Uterus (tissue), 4 donors: Measurements from ENCODE around the gene TCTN3. TPM values are rescaled to one million over a fixed set of nuclear protein-coding genes. Genes with fewer than 3 reads are reported as not detected.

Experiments
- DNase-seq, 2 donors: peaks; one replicate each; pipeline ENCODE4 v3.0.0-alpha.2; 2019 to 2020
- H3K27ac ChIP-seq, 2 donors: fragments of 200-600 bp; sonication (generic); 1 replicate in 1 of 2; 2 replicates in 1 of 2; pipeline ENCODE4 v1.5.1; 2016 to 2018
- H3K27me3 ChIP-seq, 2 donors: fragments of 200-600 bp; sonication (generic); one replicate each; pipeline ENCODE4 v1.5.1; 2018 to 2019; ENCODE audit warnings: control low read depth in 1 of 2
- H3K36me3 ChIP-seq, 2 donors: fragments of 200-600 bp; sonication (generic); one replicate each; pipeline ENCODE4 v1.5.1; 2019; ENCODE audit warnings: control low read depth in 1 of 2
- H3K4me1 ChIP-seq, 2 donors: fragments of 200-600 bp; sonication (generic); one replicate each; pipeline ENCODE4 v1.5.1; 2018 to 2019; ENCODE audit warnings: control low read depth in 1 of 2
- H3K4me3 ChIP-seq, 2 donors: fragments of 200-600 bp; sonication (generic); 1 replicate in 1 of 2; 2 replicates in 1 of 2; pipeline ENCODE4 v1.5.1; 2018 to 2019; ENCODE audit warnings: mild to moderate bottlenecking in 1 of 2
- H3K9me3 ChIP-seq, 2 donors: fragments of 200-600 bp; sonication (generic); one replicate each; pipeline ENCODE4 v1.5.1; 2019; ENCODE audit warnings: control low read depth in 1 of 2
- POLR2A ChIP-seq, 2 donors: fragments of 450-650 bp; IDR thresholded peaks; one replicate each; pipeline ENCODE4 v1.6.1; 2016; ENCODE audit warnings: antibody characterized with exemption in 2 of 2, mild to moderate bottlenecking in 1 of 2, moderate library complexity in 1 of 2
- intact Hi-C: fragments of 100-400 bp; cut with DNase I; formaldehyde crosslinking; loops from one replicate; pipeline ENCODE4 v1.15.1; 2023; ENCODE audit warnings: low total_unique reads
- total RNA-seq, 4 donors: library from RNA; depleted of rRNA in 3 of 4; stranded (reverse); fragments of >200 nt in 3 of 4; gene quantifications; one replicate each; pipeline versions ENCODE4 v1.1.0 to v1.2.4, GENCODE V29; 2014 to 2023
- TF ChIP-seq, protein P1 (sequence below), 4 experiments: fragments of 200-600 bp in 2 of 4; fragments of 450-650 bp in 2 of 4; sonication (generic) in 2 of 4; IDR thresholded peaks; one replicate each; pipeline ENCODE4 v1.5.1; 2016 to 2019; ENCODE audit warnings: antibody characterized with exemption in 4 of 4, mild to moderate bottlenecking in 2 of 4, moderate library complexity in 1 of 4
- donor health status: DM: yes; HTN: yes; CAD: no.

Gene TCTN3, protein sequence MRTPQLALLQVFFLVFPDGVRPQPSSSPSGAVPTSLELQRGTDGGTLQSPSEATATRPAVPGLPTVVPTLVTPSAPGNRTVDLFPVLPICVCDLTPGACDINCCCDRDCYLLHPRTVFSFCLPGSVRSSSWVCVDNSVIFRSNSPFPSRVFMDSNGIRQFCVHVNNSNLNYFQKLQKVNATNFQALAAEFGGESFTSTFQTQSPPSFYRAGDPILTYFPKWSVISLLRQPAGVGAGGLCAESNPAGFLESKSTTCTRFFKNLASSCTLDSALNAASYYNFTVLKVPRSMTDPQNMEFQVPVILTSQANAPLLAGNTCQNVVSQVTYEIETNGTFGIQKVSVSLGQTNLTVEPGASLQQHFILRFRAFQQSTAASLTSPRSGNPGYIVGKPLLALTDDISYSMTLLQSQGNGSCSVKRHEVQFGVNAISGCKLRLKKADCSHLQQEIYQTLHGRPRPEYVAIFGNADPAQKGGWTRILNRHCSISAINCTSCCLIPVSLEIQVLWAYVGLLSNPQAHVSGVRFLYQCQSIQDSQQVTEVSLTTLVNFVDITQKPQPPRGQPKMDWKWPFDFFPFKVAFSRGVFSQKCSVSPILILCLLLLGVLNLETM
- total RNA-seq: 10 to 100 TPM; 27.6 to 41.9 (median 30.6) TPM

DNA sequence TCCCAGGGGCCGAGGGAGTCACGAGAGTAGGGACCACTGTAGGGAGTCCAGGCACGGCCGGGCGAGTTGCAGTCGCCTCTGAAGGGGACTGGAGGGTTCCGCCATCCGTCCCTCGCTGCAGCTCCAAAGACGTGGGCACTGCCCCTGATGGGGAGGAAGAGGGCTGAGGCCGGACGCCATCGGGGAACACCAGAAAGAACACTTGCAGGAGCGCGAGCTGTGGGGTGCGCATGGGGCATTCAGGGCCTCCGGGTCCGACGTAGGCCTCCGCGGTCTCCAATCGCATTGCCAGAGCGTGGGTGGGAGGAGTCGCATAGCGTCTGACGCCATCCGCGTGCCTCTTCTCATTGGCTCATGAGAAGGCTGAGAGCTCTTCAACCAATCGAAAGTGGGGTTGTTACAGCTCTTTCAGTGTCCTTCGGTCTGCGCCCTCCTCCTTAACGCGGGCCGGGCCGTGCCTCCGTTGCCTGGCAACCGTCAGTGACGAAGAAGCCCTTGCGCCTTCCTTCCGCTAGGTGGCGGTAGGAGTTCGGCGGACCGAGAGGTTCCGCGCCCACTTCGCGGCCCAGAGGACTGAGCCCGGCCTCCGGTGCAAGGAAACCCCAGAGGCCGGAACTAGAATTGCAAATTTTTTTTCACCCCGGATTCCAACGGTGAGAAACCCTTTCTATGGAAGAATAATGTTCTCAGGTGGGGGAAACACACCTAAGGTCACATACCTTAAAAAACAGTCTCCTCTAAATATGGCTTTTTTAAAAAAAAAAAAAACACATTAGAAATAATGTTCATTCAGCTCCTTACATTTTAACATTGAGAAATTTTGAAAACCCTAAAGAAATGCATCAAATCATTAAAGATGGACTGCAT, at the start of gene TCTN3:
Gene TCTN3, minus strand, starts transcription at position 260 of the 867 bp plus-strand sequence. Its CDS starts 28 bp downstream, at position 232.
- DNase-seq: peak; percentile 98
- TF ChIP-seq POLR2A (IDR thresholded peaks at IDR 0.05): peak; percentile 46 to 77
- TF ChIP-seq, protein P1, sequence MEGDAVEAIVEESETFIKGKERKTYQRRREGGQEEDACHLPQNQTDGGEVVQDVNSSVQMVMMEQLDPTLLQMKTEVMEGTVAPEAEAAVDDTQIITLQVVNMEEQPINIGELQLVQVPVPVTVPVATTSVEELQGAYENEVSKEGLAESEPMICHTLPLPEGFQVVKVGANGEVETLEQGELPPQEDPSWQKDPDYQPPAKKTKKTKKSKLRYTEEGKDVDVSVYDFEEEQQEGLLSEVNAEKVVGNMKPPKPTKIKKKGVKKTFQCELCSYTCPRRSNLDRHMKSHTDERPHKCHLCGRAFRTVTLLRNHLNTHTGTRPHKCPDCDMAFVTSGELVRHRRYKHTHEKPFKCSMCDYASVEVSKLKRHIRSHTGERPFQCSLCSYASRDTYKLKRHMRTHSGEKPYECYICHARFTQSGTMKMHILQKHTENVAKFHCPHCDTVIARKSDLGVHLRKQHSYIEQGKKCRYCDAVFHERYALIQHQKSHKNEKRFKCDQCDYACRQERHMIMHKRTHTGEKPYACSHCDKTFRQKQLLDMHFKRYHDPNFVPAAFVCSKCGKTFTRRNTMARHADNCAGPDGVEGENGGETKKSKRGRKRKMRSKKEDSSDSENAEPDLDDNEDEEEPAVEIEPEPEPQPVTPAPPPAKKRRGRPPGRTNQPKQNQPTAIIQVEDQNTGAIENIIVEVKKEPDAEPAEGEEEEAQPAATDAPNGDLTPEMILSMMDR (IDR thresholded peaks at IDR 0.05): peak; percentile 98 to 100 (median 100)
- Histone ChIP-seq H3K9me3 (no peaks in the 10 kb centered on the region), H3K27ac (peak within 1 kb of the TSS; percentile 79 to 88), H3K4me3 (peak within 1 kb of the TSS; percentile 68 to 87), H3K4me1 (peaks cover 4 to 12% of the 10 kb centered on the region in 2 donors), H3K27me3 (no peaks in the 10 kb centered on the region), H3K36me3 (no peaks in the 10 kb centered on the region)
- intact Hi-C loops: loop anchor here (10.0 kb wide), 1 partner anchor 151 kb away; no protein-coding TSS in a partner anchor

DNA sequence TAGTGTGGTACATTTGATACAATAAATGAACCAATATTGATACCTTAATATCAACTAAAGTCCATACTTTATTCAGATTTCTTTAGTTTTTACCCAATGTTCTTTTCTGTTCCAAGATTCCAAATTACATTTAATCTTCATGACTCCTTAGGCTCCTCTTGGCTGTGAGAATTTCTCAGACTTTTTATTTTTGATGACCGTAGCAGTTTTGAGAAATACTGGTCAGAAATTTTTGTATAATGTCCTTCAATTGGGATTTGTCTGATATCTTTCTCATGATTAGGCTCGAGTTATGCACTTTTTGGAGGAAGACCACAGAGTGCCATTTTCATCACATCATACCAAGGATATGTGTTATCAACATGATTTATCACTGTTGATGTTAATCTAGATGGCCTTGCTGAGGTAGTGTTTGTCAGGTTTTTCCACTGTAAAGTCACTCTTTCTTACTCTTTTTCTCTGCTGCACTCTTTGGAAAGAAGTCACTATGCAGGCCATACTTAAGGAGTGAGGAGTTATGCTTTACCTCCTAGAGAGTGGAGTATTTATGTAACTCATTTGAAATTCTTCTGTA, 49.3 kb upstream of the TCTN3 start:
- Histone ChIP-seq H3K27ac (peak overlapping the region in 1 of 2 donors; percentile 40), H3K4me1 (peaks cover 0 to 4% of the 10 kb centered on the region in 2 donors)
- TF ChIP-seq POLR2A (IDR thresholded peaks at IDR 0.05): no peak
- TF ChIP-seq, protein P1 (IDR thresholded peaks at IDR 0.05): no peak

DNA sequence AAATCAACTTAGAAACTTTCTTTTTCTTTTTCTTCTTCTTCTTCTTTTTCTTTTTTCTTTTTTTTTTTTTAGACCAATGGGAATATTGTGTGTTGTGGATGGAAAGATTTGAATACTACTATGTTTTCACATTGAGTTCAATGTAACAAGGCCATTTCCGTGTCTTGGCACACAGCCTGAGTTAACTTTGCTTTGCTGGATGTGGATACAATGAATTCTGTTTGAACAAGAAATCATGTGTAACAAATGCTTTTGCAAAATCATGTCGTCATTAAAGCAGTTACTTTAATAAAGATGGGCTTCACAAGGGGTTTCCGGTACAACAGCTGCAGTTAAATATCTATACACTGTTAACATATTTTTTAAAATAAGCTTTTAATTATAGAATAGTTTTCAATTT, 48.8 kb upstream of the TCTN3 start:
- no peaks in the 10 kb centered on the region for H3K9me3 ChIP-seq
- DNase-seq: peak in 1 of 2 donors; percentile 42

More for the DNA sequence above, 49.3 kb upstream of the TCTN3 start:
- Histone ChIP-seq H3K9me3 (no peaks in the 10 kb centered on the region), H3K27me3 (no peaks in the 10 kb centered on the region), H3K4me3 (no peak overlapping the region), H3K36me3 (no peaks in the 10 kb centered on the region)
- DNase-seq: no peak
- intact Hi-C loops: no loop called here

DNA sequence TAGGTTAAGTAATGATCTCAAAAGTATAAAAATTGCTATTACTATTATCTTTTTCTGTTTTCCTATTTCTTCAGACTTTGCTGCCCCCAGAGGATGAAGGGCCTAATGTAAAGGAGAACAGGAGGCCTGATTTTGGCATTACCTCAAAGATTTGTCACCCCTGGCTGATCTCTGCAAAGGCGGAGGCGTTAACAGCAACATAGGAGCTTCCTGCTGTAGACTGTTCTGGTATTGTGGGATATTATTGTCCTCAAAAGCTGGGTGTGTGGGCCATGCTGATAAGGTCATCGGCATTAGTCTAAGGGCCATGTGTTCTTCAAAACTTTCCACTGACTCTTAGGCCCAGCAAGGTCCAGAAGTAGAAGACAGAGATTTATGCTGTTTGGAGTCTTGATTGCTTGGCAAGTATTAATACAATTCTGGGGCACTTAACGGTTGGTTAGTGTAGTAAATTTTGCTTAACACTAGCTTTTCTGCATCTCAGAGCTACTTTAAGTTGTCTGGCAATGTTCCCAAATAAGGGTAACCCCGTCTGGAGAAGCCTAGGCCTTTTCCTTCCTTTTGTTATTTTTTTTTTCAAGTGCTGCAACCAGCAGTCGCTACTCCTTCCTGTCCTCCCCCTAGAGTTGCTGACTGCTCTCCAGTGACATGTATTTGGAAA, 48.2 kb upstream of the TCTN3 start:
- TF ChIP-seq POLR2A (IDR thresholded peaks at IDR 0.05): no peak
- TF ChIP-seq, protein P1 (IDR thresholded peaks at IDR 0.05): no peak
- no peaks in the 10 kb centered on the region for H3K27me3 ChIP-seq
- H3K4me1 ChIP-seq: peaks cover 0 to 4% of the 10 kb centered on the region in 2 donors
- no peaks in the 10 kb centered on the region for H3K9me3 ChIP-seq
- intact Hi-C loops: no loop called here
- peak overlapping the region; percentile 20 to 40 for H3K27ac ChIP-seq
- peak in 1 of 2 donors; percentile 54 for DNase-seq
- no peaks in the 10 kb centered on the region for H3K36me3 ChIP-seq
- H3K4me3 ChIP-seq: no peak overlapping the region

More for the DNA sequence above, 48.8 kb upstream of the TCTN3 start:
- TF ChIP-seq, protein P1 (IDR thresholded peaks at IDR 0.05): no peak
- TF ChIP-seq POLR2A (IDR thresholded peaks at IDR 0.05): no peak
- peak overlapping the region; percentile 20 to 40 for H3K27ac ChIP-seq
- no peaks in the 10 kb centered on the region for H3K27me3 ChIP-seq
- H3K4me3 ChIP-seq: no peak overlapping the region
- no peaks in the 10 kb centered on the region for H3K36me3 ChIP-seq
- intact Hi-C loops: no loop called here
- H3K4me1 ChIP-seq: peaks cover 0 to 4% of the 10 kb centered on the region in 2 donors
